ENCODE data around the gene VPS39. TPM values are rescaled to one million over a fixed set of nuclear protein-coding genes. Genes with fewer than 3 reads are reported as not detected.

Gene VPS39
- total and polyA plus RNA-seq, 9 of the 15 experiments (the other 6 are each of a cell fraction or from before 2014, with no cell fraction given) = 3.2 to 37.3 (median 21.8) TPM

GRCh38 chr15:42215913-42216829 lies 8.1 kb upstream of the VPS39 start:
- BruUV-seq (replicated peaks) = no TSS peak
- no peak for ATAC-seq

More at GRCh38 chr15:42215913-42216829, 8.1 kb upstream of the VPS39 start:
- Histone ChIP-seq H3K79me2 (ENCODE audit: control insufficient read depth, insufficient read depth, low read length) (no peaks in the 10 kb centered on the region), H3K9ac (ENCODE audit: insufficient read depth in 1 of 2, low read depth in 2 of 2, low read length in 2 of 2) (no peak overlapping the region), H4K20me1 (replicated peaks; ENCODE audit: control insufficient read depth, insufficient read depth, low read length) (no peaks in the 10 kb centered on the region), H3K9me3 (replicated peaks; ENCODE audit: control insufficient read depth, insufficient read depth, low read depth, low read length) (no peaks in the 10 kb centered on the region), H3K4me1 (replicated peaks in 1 of 2; ENCODE audit: control insufficient read depth in 2 of 2, insufficient read depth in 2 of 2, low read length in 2 of 2) (no peaks in the 10 kb centered on the region), H3K4me3 (no peak overlapping the region), H3K4me2 (ENCODE audit: insufficient read depth, low read length) (no peak overlapping the region), H3K27me3 (ENCODE audit: control insufficient read depth in 2 of 2, insufficient read depth in 2 of 2, low read length in 2 of 2) (no peaks in the 10 kb centered on the region), H3K36me3 (ENCODE audit: control insufficient read depth, insufficient read depth, low read length) (peaks cover 81% of the 10 kb centered on the region), H2AFZ (ENCODE audit: low read depth, low read length) (no peak overlapping the region), H3K27ac (ENCODE audit: extremely low read depth, low read depth, low read length) (no peak overlapping the region), H3K9me1 (ENCODE audit: control insufficient read depth, insufficient read depth, low read length) (no peaks in the 10 kb centered on the region)
- DNase-seq (ENCODE audit: extremely low read depth in 1 of 4, low spot score in 3 of 4) (no peak), FAIRE-seq (no peak)
- TF ChIP-seq, protein P1, sequence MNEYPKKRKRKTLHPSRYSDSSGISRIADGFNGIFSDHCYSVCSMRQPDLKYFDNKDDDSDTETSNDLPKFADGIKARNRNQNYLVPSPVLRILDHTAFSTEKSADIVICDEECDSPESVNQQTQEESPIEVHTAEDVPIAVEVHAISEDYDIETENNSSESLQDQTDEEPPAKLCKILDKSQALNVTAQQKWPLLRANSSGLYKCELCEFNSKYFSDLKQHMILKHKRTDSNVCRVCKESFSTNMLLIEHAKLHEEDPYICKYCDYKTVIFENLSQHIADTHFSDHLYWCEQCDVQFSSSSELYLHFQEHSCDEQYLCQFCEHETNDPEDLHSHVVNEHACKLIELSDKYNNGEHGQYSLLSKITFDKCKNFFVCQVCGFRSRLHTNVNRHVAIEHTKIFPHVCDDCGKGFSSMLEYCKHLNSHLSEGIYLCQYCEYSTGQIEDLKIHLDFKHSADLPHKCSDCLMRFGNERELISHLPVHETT (CRISPR knock-in tag; conservative IDR thresholded peaks at IDR 0.05 in 1 of 2, IDR thresholded peaks at IDR 0.05 in 1 of 2) = no peak
- TF ChIP-seq, protein P2, sequence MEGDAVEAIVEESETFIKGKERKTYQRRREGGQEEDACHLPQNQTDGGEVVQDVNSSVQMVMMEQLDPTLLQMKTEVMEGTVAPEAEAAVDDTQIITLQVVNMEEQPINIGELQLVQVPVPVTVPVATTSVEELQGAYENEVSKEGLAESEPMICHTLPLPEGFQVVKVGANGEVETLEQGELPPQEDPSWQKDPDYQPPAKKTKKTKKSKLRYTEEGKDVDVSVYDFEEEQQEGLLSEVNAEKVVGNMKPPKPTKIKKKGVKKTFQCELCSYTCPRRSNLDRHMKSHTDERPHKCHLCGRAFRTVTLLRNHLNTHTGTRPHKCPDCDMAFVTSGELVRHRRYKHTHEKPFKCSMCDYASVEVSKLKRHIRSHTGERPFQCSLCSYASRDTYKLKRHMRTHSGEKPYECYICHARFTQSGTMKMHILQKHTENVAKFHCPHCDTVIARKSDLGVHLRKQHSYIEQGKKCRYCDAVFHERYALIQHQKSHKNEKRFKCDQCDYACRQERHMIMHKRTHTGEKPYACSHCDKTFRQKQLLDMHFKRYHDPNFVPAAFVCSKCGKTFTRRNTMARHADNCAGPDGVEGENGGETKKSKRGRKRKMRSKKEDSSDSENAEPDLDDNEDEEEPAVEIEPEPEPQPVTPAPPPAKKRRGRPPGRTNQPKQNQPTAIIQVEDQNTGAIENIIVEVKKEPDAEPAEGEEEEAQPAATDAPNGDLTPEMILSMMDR (IDR thresholded peaks at IDR 0.05 in 2 of 3, conservative IDR thresholded peaks at IDR 0.05 in 1 of 3; ENCODE audit: insufficient read depth in 2 of 3, low read depth in 1 of 3, low read length in 3 of 3) = peak in 1 of 3 experiments; percentile 46; a peak in 2 of 6 replicates
- TF ChIP-seq RAD21 (CRISPR knock-in tag; conservative IDR thresholded peaks at IDR 0.05 in 1 of 2, IDR thresholded peaks at IDR 0.05 in 1 of 2) = peak in 1 of 2 experiments; percentile 43; a peak in 2 of 4 replicates
- no peak for TF ChIP-seq ZNF23 (CRISPR knock-in tag; IDR thresholded peaks at IDR 0.05)
- TF ChIP-seq ZNF324 (CRISPR knock-in tag; IDR thresholded peaks at IDR 0.05) = no peak
- TF ChIP-seq BCOR (IDR thresholded peaks at IDR 0.05) = no peak
- no peak for TF ChIP-seq U2AF2 (optimal IDR thresholded peaks at IDR 0.05; ENCODE audit: low read depth, low read length)
- TF ChIP-seq SMARCA4 (IDR thresholded peaks at IDR 0.05) = no peak
- no peak for TF ChIP-seq KHSRP (IDR thresholded peaks at IDR 0.05)
- intact Hi-C loops (cut with micrococcal nuclease) (no loop called here), in situ Hi-C loops (cut with MboI) (no loop called here)
- 90% methylated on average over 4 of the region's 4 CpGs for WGBS (ENCODE audit: insufficient coverage, low coverage, missing lambda C conversion rate)
- ChIA-PET CTCF (ENCODE audit: low intra/inter-chr PET ratio) (no interaction called here), POLR2A (interaction anchor here (0.7 kb wide), 1 partner anchor 9 kb away, joined by 3 read pairs; no protein-coding TSS in a partner anchor)

All from K562 (cell line).